ENCODE results near the gene KIF1B.

GRCh38 chr1:10236405-10237156, 26.2 kb downstream of the KIF1B start:
- TF ChIP-seq POLR2AphosphoS5 (IDR thresholded peaks at IDR 0.05) (no peak), CTCF (IDR thresholded peaks at IDR 0.05) (no peak), POLR2A (IDR thresholded peaks at IDR 0.05) (no peak), EP300 (IDR thresholded peaks at IDR 0.05) (no peak)
